BE2C (cell line): ENCODE measurements around the gene OCA2.
A peak's percentile ranks its signal among the peaks of the same experiment; 100 is the strongest.

Experiments
- DNase-seq: peaks from one replicate; pipeline ENCODE4 v3.0.0-alpha.2; 2020
- H3K27me3 ChIP-seq: fragments of 250-450 bp; sonication (Bioruptor Pico); 2 replicates; pipeline ENCODE4 v1.5.1; 2020; ENCODE audit warnings: mild to moderate bottlenecking
- H3K36me3 ChIP-seq: fragments of 250-450 bp; sonication (Bioruptor Pico); 2 replicates; pipeline ENCODE4 v1.5.1; 2020; ENCODE audit warnings: mild to moderate bottlenecking
- H3K4me1 ChIP-seq: fragments of 250-450 bp; sonication (Bioruptor Pico); 2 replicates; pipeline ENCODE4 v1.5.1; 2020
- H3K4me3 ChIP-seq: 2 replicates; pipeline ENCODE4 v1.5.1; 2011; ENCODE audit warnings: low read depth, low read length
- H3K9me3 ChIP-seq: fragments of 250-450 bp; sonication (Bioruptor Pico); 2 replicates; pipeline ENCODE4 v1.5.1; 2020
- CTCF ChIP-seq: IDR thresholded peaks from 2 replicates; pipeline ENCODE4 v1.5.1; 2012; ENCODE audit warnings: mild to moderate bottlenecking, low read depth, low read length

OCA2 gene

GRCh38 chr15:28096670-28097431 is 2.3 kb downstream of the OCA2 start:
- Histone ChIP-seq H3K36me3 (no peaks in the 10 kb centered on the region), H3K27me3 (peaks cover 25% of the 10 kb centered on the region), H3K4me3 (peak overlapping the region; percentile 63), H3K9me3 (no peaks in the 10 kb centered on the region; the same call in 1 of the 2 replicates), H3K4me1 (peaks cover 6% of the 10 kb centered on the region)
- DNase-seq, result no peak
- no peak for TF ChIP-seq CTCF

- H3K36me3 ChIP-seq, result no peaks in the 10 kb centered on the region
- TF ChIP-seq CTCF, result no peak
- H3K9me3 ChIP-seq, result no peaks in the 10 kb centered on the region; the same call in 1 of the 2 replicates
- DNase-seq, result no peak
- H3K4me3 ChIP-seq, result peak overlapping the region; percentile 63
- peaks cover 6% of the 10 kb centered on the region for H3K4me1 ChIP-seq
- H3K27me3 ChIP-seq, result peaks cover 25% of the 10 kb centered on the region
Observed at GRCh38 chr15:28096411-28096669, 2.8 kb downstream of the OCA2 start.

- Histone ChIP-seq H3K27me3 (peaks cover 25% of the 10 kb centered on the region), H3K36me3 (no peaks in the 10 kb centered on the region), H3K4me1 (peaks cover 4% of the 10 kb centered on the region), H3K9me3 (no peaks in the 10 kb centered on the region; the same call in 1 of the 2 replicates), H3K4me3 (no peak overlapping the region; the same call in 1 of the 2 replicates)
- TF ChIP-seq CTCF, result no peak
- DNase-seq, result no peak
Observed at GRCh38 chr15:28094732-28095521, 4.2 kb downstream of the OCA2 start.

GRCh38 chr15:28093752-28094535 is 5.2 kb downstream of the OCA2 start:
- H3K4me1 ChIP-seq, result no peaks in the 10 kb centered on the region
- no peak for DNase-seq
- no peaks in the 10 kb centered on the region; the same call in 1 of the 2 replicates for H3K9me3 ChIP-seq
- no peaks in the 10 kb centered on the region for H3K36me3 ChIP-seq
- no peak overlapping the region for H3K4me3 ChIP-seq
- H3K27me3 ChIP-seq, result peaks cover 25% of the 10 kb centered on the region
- TF ChIP-seq CTCF, result no peak

- no peaks in the 10 kb centered on the region; the same call in 1 of the 2 replicates for H3K9me3 ChIP-seq
- H3K4me3 ChIP-seq, result no peak overlapping the region
- no peaks in the 10 kb centered on the region for H3K4me1 ChIP-seq
- no peak for DNase-seq
- TF ChIP-seq CTCF, result no peak
- H3K36me3 ChIP-seq, result no peaks in the 10 kb centered on the region
- peaks cover under 1% of the 10 kb centered on the region for H3K27me3 ChIP-seq
Observed at GRCh38 chr15:28091313-28091712, 7.8 kb downstream of the OCA2 start.
